IMR-90 (cell line): ENCODE measurements around the gene CACNA1D. TPM values are rescaled to one million over a fixed set of nuclear protein-coding genes. Genes with fewer than 3 reads are reported as not detected.

Source experiments
- ATAC-seq: fragments of 200-7000 bp; cut with Tn5 transposase; 2 replicates; pipeline ENCODE4 v1.9.1; 2020; ENCODE audit warnings: low read depth, mild to moderate bottlenecking, moderate library complexity
- BruUV-seq: library from RNA; stranded (reverse); fragments of 400-500 nt; replicated peaks from 2 replicates; lab custom pipeline; 2021; lab: Mats Ljungman, UMichigan
- CTCF ChIA-PET: fragments of 300-600 bp; formaldehyde crosslinking; extraction: SDS; loops from one replicate; lab custom pipeline; 2021; ENCODE audit warnings: antibody characterized with exemption; lab: Yijun Ruan, JAX
- POLR2A ChIA-PET: fragments of 300-600 bp; sonication (Branson Sonifier 250); formaldehyde crosslinking; loops from one replicate; lab custom pipeline; 2022; ENCODE audit warnings: antibody characterized with exemption; ENCODE audit not compliant: unreplicated experiment; lab: Charles Lee
- DNase-seq: peaks from one replicate; pipeline ENCODE4 v3.0.0; 2013
- H2AFZ ChIP-seq: replicated peaks from 2 replicates; pipeline ENCODE3; 2013; ENCODE audit warnings: low read length, mild to moderate bottlenecking; ENCODE audit not compliant: poor library complexity
- H2AK5ac ChIP-seq: 2 replicates; pipeline ENCODE4 v1.6.1; 2013; ENCODE audit warnings: low read depth, low read length, inconsistent platforms
- H2AK9ac ChIP-seq: replicated peaks from 2 replicates; pipeline ENCODE3; 2013; ENCODE audit warnings: mild to moderate bottlenecking, low read depth, low read length, moderate library complexity; ENCODE audit not compliant: poor library complexity
- H2BK120ac ChIP-seq: 2 replicates; pipeline ENCODE4 v1.6.1; 2013; ENCODE audit warnings: low read depth, low read length, inconsistent platforms
- H2BK15ac ChIP-seq: 3 replicates; pipeline ENCODE4 v1.6.1; 2013; ENCODE audit warnings: low read depth, low read length, inconsistent platforms
- H2BK20ac ChIP-seq: 2 replicates; pipeline ENCODE4 v1.6.1; 2013; ENCODE audit warnings: low read depth, mild to moderate bottlenecking, inconsistent platforms, low read length, moderate library complexity
- H2BK5ac ChIP-seq: 2 replicates; pipeline ENCODE4 v1.6.1; 2013; ENCODE audit warnings: mild to moderate bottlenecking, low read depth, low read length, inconsistent platforms; ENCODE audit not compliant: poor library complexity, severe bottlenecking
- H3K14ac ChIP-seq: replicated peaks from 2 replicates; pipeline ENCODE4 v1.6.1; 2013; ENCODE audit warnings: low read depth, low read length, inconsistent platforms
- H3K18ac ChIP-seq: 2 replicates; pipeline ENCODE4 v1.6.1; 2013; ENCODE audit warnings: low read depth, low read length, control low read depth
- H3K23ac ChIP-seq: 2 replicates; pipeline ENCODE4 v1.6.1; 2013; ENCODE audit warnings: low read depth, low read length, inconsistent platforms
- H3K27ac ChIP-seq: 2 replicates; pipeline ENCODE4 v1.5.1; 2013; ENCODE audit warnings: mild to moderate bottlenecking, control low read depth, low read length; ENCODE audit not compliant: insufficient read depth
- H3K27me3 ChIP-seq: 2 replicates; pipeline ENCODE4 v1.6.1; 2013; ENCODE audit warnings: low read length; ENCODE audit not compliant: control insufficient read depth, insufficient read depth
- H3K36me3 ChIP-seq: 2 replicates; pipeline ENCODE4 v1.6.1; 2013; ENCODE audit warnings: low read length, mixed read lengths; ENCODE audit not compliant: control insufficient read depth, insufficient read depth
- H3K4ac ChIP-seq: 2 replicates; pipeline ENCODE4 v1.6.1; 2013; ENCODE audit warnings: low read depth, low read length, inconsistent platforms
- H3K4me1 ChIP-seq: 2 replicates; pipeline ENCODE4 v1.6.1; 2013; ENCODE audit warnings: low read length, mixed read lengths; ENCODE audit not compliant: control insufficient read depth, insufficient read depth
- H3K4me2 ChIP-seq: 2 replicates; pipeline ENCODE4 v1.6.1; 2013; ENCODE audit warnings: low read depth, mild to moderate bottlenecking, control low read depth, low read length, moderate library complexity
- H3K4me3 ChIP-seq: 2 replicates; pipeline ENCODE4 v1.5.1; 2013; ENCODE audit warnings: low read depth, mild to moderate bottlenecking, control low read depth, low read length, moderate library complexity; ENCODE audit not compliant: insufficient read depth
- H3K56ac ChIP-seq: 2 replicates; pipeline ENCODE4 v1.6.1; 2013; ENCODE audit warnings: low read length, inconsistent platforms; ENCODE audit not compliant: insufficient read depth; ENCODE audit errors: extremely low read depth
- H3K79me1 ChIP-seq, 2 experiments: 2 replicates each; pipeline ENCODE4 v1.6.1; 2013; ENCODE audit warnings: low read length in 2 of 2, inconsistent platforms in 1 of 2, low read depth in 1 of 2
- H3K9ac ChIP-seq: 2 replicates; pipeline ENCODE4 v1.6.1; 2013; ENCODE audit warnings: low read depth, low read length, control low read depth
- H3K9me1 ChIP-seq: 2 replicates; pipeline ENCODE4 v1.6.1; 2013; ENCODE audit warnings: low read length, inconsistent platforms; ENCODE audit not compliant: insufficient read depth
- H3K9me3 ChIP-seq: 2 replicates; pipeline ENCODE4 v1.6.1; 2013; ENCODE audit warnings: low read length; ENCODE audit not compliant: control insufficient read depth, insufficient read depth
- H4K20me1 ChIP-seq: 2 replicates; pipeline ENCODE4 v1.6.1; 2013; ENCODE audit warnings: low read length, inconsistent platforms; ENCODE audit not compliant: insufficient read depth
- H4K5ac ChIP-seq: 2 replicates; pipeline ENCODE4 v1.6.1; 2013; ENCODE audit warnings: mild to moderate bottlenecking, low read depth, low read length, control low read depth
- H4K8ac ChIP-seq, 2 experiments: 2 replicates each; pipeline ENCODE4 v1.6.1; 2013; ENCODE audit warnings: low read depth in 2 of 2, low read length in 2 of 2, control low read depth in 1 of 2, inconsistent platforms in 1 of 2
- H4K91ac ChIP-seq: 2 replicates; pipeline ENCODE4 v1.6.1; 2013; ENCODE audit warnings: low read depth, low read length, inconsistent platforms; ENCODE audit not compliant: insufficient read depth
- BHLHE40 ChIP-seq: fragments of 150-350 bp; IDR thresholded peaks from 2 replicates; pipeline ENCODE4 v1.6.1; 2016; ENCODE audit warnings: mild to moderate bottlenecking, low read depth, low read length
- CEBPB ChIP-seq: IDR thresholded peaks from 2 replicates; pipeline ENCODE4 v1.6.1; 2012; ENCODE audit warnings: low read depth, low read length, improper control_type of control experiment
- CHD1 ChIP-seq: IDR thresholded peaks from 2 replicates; pipeline ENCODE4 v1.6.1; 2012; ENCODE audit warnings: low read depth, low read length, improper control_type of control experiment
- FOS ChIP-seq: fragments of 150-350 bp; IDR thresholded peaks from 2 replicates; pipeline ENCODE4 v1.6.1; 2016; ENCODE audit warnings: low read depth, low read length
- MAFK ChIP-seq: IDR thresholded peaks from 2 replicates; pipeline ENCODE4 v1.6.1; 2012; ENCODE audit warnings: low read depth, low read length, improper control_type of control experiment
- MAZ ChIP-seq: IDR thresholded peaks from 2 replicates; pipeline ENCODE4 v1.6.1; 2012; ENCODE audit warnings: low read depth, mild to moderate bottlenecking, low read length, improper control_type of control experiment, moderate library complexity, borderline replicate concordance
- MXI1 ChIP-seq: IDR thresholded peaks from 2 replicates; pipeline ENCODE4 v1.6.1; 2012; ENCODE audit warnings: low read depth, mild to moderate bottlenecking, low read length, moderate library complexity, borderline replicate concordance
- NFE2L2 ChIP-seq: fragments of 150-350 bp; IDR thresholded peaks from 2 replicates; pipeline ENCODE4 v1.6.1; 2016; ENCODE audit warnings: low read depth, mild to moderate bottlenecking, low read length
- POLR2A ChIP-seq: IDR thresholded peaks from 2 replicates; pipeline ENCODE4 v1.6.1; 2012; ENCODE audit warnings: mild to moderate bottlenecking, low read depth, low read length
- RAD21 ChIP-seq: IDR thresholded peaks from 2 replicates; pipeline ENCODE4 v1.6.1; 2012; ENCODE audit warnings: low read length, improper control_type of control experiment
- RCOR1 ChIP-seq: IDR thresholded peaks from 2 replicates; pipeline ENCODE4 v1.6.1; 2012; ENCODE audit warnings: mild to moderate bottlenecking, low read length, improper control_type of control experiment; ENCODE audit not compliant: insufficient replicate concordance
- RFX5 ChIP-seq: IDR thresholded peaks from 2 replicates; pipeline ENCODE4 v1.8.0; 2012; ENCODE audit warnings: low read depth, mild to moderate bottlenecking, low read length, moderate library complexity
- SMC3 ChIP-seq: fragments of 150-350 bp; IDR thresholded peaks from 2 replicates; pipeline ENCODE4 v1.6.1; 2016; ENCODE audit warnings: low read depth, mild to moderate bottlenecking, antibody characterized with exemption, low read length, moderate library complexity
- WGBS, 2 experiments: methylation state at CpG; one replicate each; pipeline versions ENCODE4 v1.1.5 to v1.1.7; 2013; ENCODE audit warnings: missing lambda C conversion rate in 2 of 2; ENCODE audit not compliant: insufficient read length in 1 of 2; ENCODE audit errors: extremely low coverage in 2 of 2; 5-methylcytosine and 5-hydroxymethylcytosine counted together
- dilution Hi-C: fragments of 300-500 bp; cut with HindIII; formaldehyde crosslinking; loops from one replicate; pipeline ENCODE4 v1.14.3; 2018; ENCODE audit warnings: low sequenced_read_pairs; ENCODE audit not compliant: unreplicated experiment
- in situ Hi-C: fragments of 300-500 bp; cut with MboI; formaldehyde crosslinking; loops from 3 replicates; pipeline ENCODE4 v1.14.3; 2019; ENCODE audit warnings: low sequenced_read_pairs, inconsistent platforms, mixed read lengths
- intact Hi-C: fragments of 100-400 bp; cut with micrococcal nuclease; formaldehyde crosslinking; loops from 2 replicates; pipeline ENCODE4 v1.10.0; 2022
- polyA plus RNA-seq, 3 experiments: library from polyadenylated mRNA; depleted of rRNA; stranded (reverse); fragments of >200 nt; gene quantifications; 2 replicates each; pipeline ENCODE4 v1.2.3, GENCODE V29; 2012; ENCODE audit warnings: low replicate concordance in 1 of 3
- total RNA-seq: library from RNA; depleted of rRNA; stranded (reverse); fragments of >200 nt; gene quantifications from 2 replicates; pipeline ENCODE4 v1.2.3, GENCODE V29; 2012
- TF ChIP-seq, protein P1 (sequence below): conservative IDR thresholded peaks from 2 replicates; pipeline ENCODE4 v1.5.1; 2012; ENCODE audit warnings: mild to moderate bottlenecking, low read depth, low read length, improper control_type of control experiment
- TF ChIP-seq, protein P2 (sequence below): fragments of 150-350 bp; IDR thresholded peaks from 2 replicates; pipeline ENCODE4 v1.6.1; 2017; ENCODE audit warnings: mild to moderate bottlenecking, antibody characterized with exemption, low read length, low read depth
- TF ChIP-seq, protein P3 (sequence below): fragments of 150-350 bp; IDR thresholded peaks from 2 replicates; pipeline ENCODE4 v1.6.1; 2016; ENCODE audit warnings: low read depth, mild to moderate bottlenecking, low read length, moderate library complexity, borderline replicate concordance

Gene CACNA1D
- total and polyA plus RNA-seq, 2 of the 4 experiments (the other 2 are of a cell fraction), result 0.07 TPM; not detected in 1

DNA sequence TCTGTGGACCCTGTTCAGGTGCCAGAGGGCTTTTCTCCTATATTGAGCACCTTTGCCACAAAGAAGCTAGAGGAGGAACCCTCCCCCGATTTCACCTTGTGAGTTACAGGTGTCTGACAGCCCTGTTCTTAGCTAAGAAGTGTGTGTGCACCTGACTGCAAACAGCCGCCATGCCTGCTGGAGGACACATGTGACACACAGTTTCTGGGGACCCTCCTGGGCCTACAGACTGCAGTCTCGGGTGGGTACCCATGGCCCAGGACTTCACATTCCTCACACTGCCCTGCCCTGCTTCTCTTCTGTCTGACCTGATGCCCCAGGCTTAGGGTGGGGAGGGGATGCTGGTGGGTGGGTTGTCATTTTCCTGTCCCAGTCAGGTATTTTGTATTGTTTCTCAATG is 140.6 kb downstream of the CACNA1D start:
- H3K9ac ChIP-seq, result no peak overlapping the region
- no peak overlapping the region for H2BK5ac ChIP-seq
- in situ Hi-C loops (no loop called here), dilution Hi-C loops (no loop called here), intact Hi-C loops (no loop called here)
- no peaks in the 10 kb centered on the region for H3K27me3 ChIP-seq
- no peak overlapping the region for H3K4ac ChIP-seq
- no peak overlapping the region for H3K4me3 ChIP-seq
- no peak overlapping the region for H4K91ac ChIP-seq
- no peak overlapping the region for H3K27ac ChIP-seq
- no peak for TF ChIP-seq SMC3
- TF ChIP-seq, protein P1, sequence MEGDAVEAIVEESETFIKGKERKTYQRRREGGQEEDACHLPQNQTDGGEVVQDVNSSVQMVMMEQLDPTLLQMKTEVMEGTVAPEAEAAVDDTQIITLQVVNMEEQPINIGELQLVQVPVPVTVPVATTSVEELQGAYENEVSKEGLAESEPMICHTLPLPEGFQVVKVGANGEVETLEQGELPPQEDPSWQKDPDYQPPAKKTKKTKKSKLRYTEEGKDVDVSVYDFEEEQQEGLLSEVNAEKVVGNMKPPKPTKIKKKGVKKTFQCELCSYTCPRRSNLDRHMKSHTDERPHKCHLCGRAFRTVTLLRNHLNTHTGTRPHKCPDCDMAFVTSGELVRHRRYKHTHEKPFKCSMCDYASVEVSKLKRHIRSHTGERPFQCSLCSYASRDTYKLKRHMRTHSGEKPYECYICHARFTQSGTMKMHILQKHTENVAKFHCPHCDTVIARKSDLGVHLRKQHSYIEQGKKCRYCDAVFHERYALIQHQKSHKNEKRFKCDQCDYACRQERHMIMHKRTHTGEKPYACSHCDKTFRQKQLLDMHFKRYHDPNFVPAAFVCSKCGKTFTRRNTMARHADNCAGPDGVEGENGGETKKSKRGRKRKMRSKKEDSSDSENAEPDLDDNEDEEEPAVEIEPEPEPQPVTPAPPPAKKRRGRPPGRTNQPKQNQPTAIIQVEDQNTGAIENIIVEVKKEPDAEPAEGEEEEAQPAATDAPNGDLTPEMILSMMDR, result no peak
- TF ChIP-seq CEBPB, result no peak
- TF ChIP-seq, protein P2, sequence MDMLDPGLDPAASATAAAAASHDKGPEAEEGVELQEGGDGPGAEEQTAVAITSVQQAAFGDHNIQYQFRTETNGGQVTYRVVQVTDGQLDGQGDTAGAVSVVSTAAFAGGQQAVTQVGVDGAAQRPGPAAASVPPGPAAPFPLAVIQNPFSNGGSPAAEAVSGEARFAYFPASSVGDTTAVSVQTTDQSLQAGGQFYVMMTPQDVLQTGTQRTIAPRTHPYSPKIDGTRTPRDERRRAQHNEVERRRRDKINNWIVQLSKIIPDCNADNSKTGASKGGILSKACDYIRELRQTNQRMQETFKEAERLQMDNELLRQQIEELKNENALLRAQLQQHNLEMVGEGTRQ, result no peak
- TF ChIP-seq MXI1, result no peak
- no peak for TF ChIP-seq RAD21
- TF ChIP-seq MAFK, result no peak
- TF ChIP-seq BHLHE40, result no peak
- no peak for TF ChIP-seq RFX5
- TF ChIP-seq RCOR1, result no peak
- TF ChIP-seq CHD1, result no peak
- TF ChIP-seq, protein P3, sequence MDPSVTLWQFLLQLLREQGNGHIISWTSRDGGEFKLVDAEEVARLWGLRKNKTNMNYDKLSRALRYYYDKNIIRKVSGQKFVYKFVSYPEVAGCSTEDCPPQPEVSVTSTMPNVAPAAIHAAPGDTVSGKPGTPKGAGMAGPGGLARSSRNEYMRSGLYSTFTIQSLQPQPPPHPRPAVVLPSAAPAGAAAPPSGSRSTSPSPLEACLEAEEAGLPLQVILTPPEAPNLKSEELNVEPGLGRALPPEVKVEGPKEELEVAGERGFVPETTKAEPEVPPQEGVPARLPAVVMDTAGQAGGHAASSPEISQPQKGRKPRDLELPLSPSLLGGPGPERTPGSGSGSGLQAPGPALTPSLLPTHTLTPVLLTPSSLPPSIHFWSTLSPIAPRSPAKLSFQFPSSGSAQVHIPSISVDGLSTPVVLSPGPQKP, result no peak
- TF ChIP-seq NFE2L2, result no peak
- no peak for TF ChIP-seq POLR2A
- no peak for TF ChIP-seq FOS
- no peak for TF ChIP-seq MAZ
- H4K5ac ChIP-seq, result no peak overlapping the region
- no peak overlapping the region for H2BK20ac ChIP-seq
- no peak overlapping the region for H2AK9ac ChIP-seq
- H3K79me1 ChIP-seq, result no peaks in the 10 kb centered on the region
- DNase-seq (no peak), ATAC-seq (no peak)
- no peaks in the 10 kb centered on the region for H3K36me3 ChIP-seq
- no CpG with 5 or more reads among the region's 3 CpGs for WGBS, 2 experiments
- H3K56ac ChIP-seq, result no peak overlapping the region
- H3K9me1 ChIP-seq, result no peaks in the 10 kb centered on the region
- no TSS peak for BruUV-seq
- no peaks in the 10 kb centered on the region for H4K20me1 ChIP-seq
- CTCF ChIA-PET, result no interaction called here
- no peak overlapping the region for H2AFZ ChIP-seq
- H3K9me3 ChIP-seq, result no peaks in the 10 kb centered on the region
- no peak overlapping the region for H2AK5ac ChIP-seq
- H2BK120ac ChIP-seq, result no peak overlapping the region
- H3K4me2 ChIP-seq, result no peak overlapping the region
- POLR2A ChIA-PET, result no interaction called here
- H3K14ac ChIP-seq, result no peak overlapping the region
- H3K18ac ChIP-seq, result no peak overlapping the region
- H2BK15ac ChIP-seq, result no peak overlapping the region
- H3K23ac ChIP-seq, result no peak overlapping the region
- H3K4me1 ChIP-seq, result no peaks in the 10 kb centered on the region
- no peak overlapping the region for H4K8ac ChIP-seq
